Activated naive CD4-positive, alpha-beta T cell (primary cell): ENCODE measurements around the gene GCM1.

Source experiments
- DNase-seq, 4 experiments: peaks; one replicate each; lab custom pipeline; 2025; lab: John Stamatoyannopoulos, UW

GCM1 gene

DNA sequence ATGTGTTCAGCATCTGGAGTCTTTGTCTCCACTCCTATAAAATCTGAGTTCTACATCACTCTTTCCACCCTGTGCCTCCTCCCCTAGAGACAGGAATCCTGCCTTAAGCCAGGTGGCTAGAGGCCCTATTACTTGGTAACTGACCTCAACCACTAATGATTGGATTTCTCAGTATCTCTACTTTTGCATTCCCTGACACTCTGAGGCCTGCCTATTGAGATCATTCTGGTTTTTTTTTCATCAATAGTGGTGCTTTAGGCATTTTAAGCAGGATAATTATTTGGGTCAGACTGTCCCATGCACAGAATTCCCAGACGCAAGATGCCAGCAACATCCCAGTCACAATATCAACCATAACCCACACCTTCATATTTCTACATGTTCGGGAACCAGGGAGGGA, 3.9 kb upstream of the GCM1 start:
- DNase-seq: no peak

DNA sequence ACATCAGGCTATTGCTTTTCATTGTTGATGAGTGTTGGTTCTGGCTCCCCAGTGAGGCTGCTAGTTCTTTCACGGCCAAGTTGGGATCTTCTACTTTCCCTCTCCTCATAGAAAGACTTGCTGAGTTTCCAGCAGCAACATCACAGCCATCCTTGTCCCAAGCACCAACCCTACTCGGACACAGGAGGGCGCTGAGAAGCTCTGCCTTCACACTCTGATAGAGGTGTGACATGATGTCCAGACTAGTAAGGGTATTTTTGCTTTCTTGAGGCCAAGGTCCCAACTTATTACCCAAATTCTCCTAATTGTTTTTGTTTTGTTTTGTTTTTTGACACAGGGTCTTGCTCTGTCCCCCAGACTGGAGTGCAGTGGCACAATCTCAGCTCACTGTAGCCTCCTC, 3.0 kb upstream of the GCM1 start:
- no peak for DNase-seq

GRCh38 chr6:53144802-53145201, 3.8 kb downstream of the GCM1 start:
- no peak for DNase-seq

DNA sequence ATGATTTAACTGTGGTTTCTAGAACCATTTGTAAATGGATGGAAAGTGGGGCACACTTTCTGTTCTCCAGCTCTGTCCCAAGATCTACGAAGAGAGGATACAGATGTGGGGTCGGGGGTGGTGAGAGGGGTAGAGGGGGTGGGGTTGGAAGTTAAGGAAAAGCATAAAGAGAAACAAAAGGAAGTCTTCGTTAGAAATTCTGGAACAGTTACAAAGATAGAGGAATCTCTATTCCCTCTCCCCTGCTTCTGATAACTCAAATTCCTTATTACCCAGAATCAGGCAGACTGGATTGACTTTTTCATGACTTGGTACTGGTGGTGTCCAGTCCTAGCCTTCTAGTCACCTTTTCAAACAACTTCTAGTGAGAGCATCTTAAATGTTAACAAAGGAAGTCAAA, 4.9 kb downstream of the GCM1 start:
- DNase-seq: no peak

DNA sequence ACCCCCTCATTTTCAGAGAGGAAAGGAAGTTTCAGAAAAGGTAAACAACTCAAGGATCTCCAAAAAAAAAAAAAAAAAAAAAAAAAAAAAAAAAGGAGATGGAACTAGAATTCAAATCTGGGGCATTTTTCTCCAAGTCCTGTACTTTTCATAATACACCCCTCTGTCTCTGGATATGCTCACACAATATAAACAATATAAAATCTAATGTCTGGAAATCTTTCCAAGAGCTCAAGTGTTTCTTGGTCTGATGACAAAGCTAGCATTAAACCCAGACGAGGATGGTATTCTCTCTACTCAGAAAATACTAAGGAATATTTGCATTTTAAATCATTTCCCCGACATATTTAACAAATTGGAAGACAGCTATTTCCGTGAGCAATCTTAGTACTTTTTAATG, 5.8 kb downstream of the GCM1 start:
- no peak for DNase-seq

DNA sequence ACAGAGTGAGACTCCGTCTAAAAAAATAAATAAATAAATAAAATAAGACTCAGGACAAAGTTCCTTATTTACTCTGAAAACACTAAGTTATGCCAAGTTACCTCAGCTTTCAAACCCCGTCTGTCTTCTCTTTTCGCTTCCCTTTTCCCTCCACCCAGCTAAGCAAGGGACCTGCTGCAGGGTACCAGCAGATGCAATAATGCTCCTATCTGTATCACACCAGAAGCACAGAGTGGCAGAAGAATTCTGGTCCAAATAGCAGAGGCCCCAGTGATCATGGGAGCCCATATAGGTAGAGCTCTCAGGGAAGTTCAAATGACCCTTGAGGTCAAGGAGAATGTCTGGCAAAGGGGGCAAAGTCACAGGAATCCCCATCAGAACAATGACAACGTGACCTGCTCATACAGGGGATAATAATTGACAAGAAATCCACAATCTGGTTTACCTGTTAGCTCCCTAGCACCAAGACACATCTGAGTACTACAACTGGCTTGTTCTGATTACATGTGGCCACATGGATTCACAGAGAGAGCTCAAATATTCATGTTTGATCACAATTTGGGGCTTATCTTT, 8.7 kb downstream of the GCM1 start:
- no peak for DNase-seq

DNA sequence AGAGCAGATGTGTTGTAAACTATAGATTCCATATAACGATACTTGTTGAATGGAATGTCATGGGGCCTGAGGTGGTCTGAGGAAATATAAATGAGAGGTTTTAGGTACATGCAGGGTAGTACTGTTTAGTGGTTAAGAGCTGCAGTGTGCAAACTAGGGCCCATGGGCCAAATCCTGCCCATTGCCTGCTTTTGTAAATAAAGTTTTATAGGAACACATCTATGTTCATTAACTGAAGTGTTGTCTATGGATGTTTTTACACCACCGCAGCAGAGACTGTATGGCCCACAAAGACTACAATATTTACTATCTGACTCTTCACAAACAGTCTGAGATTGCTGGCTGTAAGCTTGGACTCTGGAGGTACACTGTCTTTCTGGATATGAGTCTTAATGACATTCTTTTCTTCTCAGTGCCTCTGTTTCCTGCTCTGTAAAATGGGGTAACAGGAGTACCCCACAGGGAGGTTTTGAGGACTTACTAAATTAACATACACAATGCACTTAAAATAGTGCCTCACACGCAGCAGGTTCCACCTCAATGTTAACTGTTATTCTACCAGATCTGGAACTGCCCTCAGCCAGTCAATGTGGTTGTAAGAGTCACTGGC, 12.5 kb downstream of the GCM1 start:
- DNase-seq: no peak

GRCh38 chr6:53134601-53135235, 13.9 kb downstream of the GCM1 start:
- DNase-seq: no peak

DNA sequence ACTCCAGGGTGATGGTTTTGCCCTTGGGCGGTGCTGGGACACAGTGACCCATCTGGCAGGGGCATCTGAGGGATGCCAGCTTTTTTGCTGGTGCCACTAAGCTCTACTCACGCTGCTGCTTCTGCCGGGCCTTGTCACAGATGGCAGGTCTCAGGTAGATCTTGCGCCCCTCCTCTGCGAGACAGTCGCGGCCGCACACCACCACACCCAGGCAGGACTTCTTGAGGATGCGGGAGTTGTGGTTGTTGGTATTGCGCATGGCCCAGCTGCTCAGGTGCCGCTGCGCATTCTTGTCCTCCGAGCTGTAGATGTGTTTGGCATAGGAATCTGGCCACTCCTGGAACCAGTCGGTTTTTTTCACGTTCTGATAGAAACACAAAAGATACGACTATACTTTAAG, 14.7 kb downstream of the GCM1 start:
- no peak for DNase-seq

DNA sequence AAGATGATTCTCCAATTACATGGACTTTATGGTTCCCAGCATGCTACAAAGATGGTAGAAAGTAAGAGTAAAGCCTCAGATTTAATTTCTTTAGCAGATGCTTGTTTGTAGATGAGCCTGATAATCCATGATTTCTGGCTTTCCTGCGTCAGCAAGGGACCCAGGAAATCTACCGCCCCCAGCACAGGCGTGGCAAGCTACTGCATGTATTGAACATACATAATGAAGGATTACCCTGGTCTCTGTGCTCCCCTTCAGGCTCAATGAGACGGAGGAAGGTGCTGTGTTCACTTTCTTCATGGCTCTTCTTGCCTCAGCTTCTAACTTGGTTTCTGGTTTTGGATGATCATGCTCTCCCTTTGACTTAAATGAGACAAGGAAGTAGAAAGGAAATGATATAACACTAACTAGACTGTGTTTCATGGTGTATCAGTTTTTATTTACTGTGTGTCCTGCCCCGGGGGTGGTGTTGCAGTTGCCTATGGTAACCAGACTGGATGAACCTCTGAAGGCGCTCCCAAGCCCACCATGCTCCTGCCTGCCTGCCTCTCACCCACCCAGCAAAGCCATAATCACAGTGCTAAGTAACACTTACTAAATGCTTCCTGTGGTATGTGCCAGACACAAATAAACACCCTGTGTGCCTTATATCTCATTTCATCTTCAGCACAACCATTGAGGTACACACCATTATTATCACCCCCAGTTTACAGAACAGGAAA, 17.9 kb downstream of the GCM1 start:
- DNase-seq: no peak

DNA sequence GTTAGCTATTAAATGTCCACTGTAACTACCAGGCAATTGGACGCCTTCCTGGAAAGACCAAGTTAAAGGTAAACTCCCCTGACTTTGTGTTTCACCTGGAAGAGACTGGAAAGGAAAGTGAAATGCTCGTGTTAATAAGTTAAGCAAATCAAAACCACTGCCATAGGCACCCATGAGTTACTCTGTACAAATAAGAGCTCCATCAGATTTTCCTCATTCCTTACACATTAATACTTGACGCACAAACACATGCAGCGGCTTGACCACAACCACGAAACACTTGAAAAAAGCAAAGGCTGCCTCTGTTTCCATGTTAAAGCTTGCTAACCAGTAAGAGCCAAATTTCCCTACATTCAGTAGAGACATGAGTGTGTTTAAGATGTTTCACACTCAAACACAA, 19.8 kb downstream of the GCM1 start:
- no peak for DNase-seq

GRCh38 chr6:53125276-53125675, 23.4 kb downstream of the GCM1 start:
- DNase-seq: no peak

- no peak for DNase-seq
Measured at GRCh38 chr6:53124131-53124800, 24.4 kb downstream of the GCM1 start.

DNA sequence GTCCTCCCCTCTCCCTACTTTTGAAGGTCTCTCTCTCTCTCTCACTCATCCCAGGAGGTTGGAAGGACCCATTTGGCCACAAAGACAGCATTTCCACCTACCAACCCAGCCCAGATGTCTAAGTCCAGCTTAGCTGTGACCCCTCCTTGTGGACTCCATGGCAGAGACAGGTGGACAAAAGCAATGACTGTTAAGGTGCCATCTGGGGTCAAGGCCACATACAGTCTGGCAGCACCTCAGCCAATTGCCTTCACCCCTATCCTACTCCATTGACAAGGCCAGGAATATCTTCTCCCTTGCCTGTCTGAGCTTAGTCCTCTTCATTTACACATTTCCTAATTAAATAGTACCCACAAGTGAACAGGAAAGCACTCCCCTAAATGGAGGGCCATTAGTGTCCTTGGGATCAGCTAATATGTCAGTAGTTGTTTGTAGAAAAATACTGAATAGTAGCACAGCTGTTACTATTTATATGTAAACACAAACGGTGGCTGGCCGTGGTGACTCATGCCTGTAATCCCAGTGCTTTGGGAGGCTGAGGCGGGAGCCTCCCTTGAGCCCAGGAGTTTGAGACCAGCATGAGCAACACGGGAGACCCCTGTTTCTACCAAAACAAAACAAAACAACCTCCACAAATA, 28.8 kb downstream of the GCM1 start:
- DNase-seq: no peak

DNA sequence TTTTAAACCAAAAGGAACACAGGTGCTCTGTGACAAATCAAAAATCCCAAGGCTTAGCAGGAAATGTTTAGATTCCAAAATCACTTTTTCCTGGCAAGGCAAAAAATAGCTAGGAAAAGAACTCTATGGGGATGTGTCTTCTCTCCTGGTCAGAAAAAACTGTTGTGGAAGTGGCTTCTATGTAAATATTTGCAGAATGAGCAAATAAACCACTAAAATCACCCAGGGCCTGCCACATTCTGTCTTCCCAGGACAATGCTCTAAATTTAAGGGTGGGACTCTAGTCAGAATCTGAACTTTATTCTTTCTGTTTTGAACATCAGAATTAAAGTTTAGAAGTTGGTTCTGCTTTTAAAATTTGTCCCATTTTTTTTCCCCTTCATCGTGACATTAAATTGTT, 29.3 kb downstream of the GCM1 start:
- no peak for DNase-seq

- DNase-seq: no peak
Measured at GRCh38 chr6:53115741-53116140, 32.9 kb downstream of the GCM1 start.

DNA sequence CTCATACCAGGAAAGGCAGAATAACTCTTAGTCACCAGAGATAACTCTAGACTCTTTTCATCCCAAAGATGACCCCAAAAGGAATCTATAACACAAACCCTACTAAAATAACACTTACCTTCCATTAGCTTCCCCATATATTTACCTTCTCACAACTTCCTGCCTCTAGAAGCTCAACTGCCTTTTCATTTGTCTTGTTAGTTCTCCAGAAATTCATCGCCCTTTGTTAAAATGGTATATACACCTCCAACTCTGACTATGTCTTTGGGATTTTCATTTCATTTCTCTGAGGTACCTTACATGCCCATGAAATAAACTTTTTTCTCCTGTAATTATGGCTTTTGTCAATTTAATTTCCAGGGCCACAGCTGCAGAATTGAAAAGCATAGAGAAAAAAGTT, 33.5 kb downstream of the GCM1 start:
- DNase-seq: no peak

DNA sequence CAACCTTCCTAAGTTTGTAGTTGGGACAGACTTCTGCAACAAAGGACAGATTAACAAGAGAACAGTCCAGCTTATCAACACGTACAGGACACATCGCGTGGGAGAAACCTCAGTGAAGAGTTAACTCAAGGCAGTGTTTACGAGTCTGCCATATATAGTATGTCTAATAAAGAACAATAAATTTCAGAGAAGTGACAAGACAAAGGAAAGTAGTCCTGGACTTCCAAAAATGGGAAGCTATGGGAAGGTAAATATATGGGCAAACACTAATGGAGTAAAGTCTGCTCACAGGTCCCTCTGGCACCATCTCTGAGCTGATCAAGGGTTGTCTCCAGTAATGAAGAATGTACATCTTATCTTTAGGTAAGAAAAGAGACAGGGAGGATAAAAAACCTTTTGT, 34.9 kb downstream of the GCM1 start:
- DNase-seq: no peak

- no peak for DNase-seq
Measured at GRCh38 chr6:53112871-53113270, 35.8 kb downstream of the GCM1 start.

DNA sequence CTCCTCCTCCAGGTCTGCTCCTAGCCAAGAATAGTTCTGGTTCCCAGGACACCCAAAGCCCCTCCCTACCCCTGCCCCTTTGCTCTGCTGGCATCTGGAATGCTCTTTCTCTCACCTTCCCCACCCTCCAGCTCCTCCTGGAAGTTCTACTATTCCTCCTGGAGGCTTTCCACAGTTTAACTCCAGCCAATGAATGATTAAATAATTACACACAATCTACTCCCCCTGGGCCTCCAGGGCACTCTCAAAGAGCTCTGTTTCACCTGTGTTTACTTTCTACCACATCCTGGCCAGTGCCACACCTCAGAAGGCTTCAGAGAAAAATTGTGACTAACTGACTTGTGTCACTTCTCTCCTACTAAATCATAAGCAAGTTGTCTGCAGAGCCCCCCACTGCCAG, 36.2 kb downstream of the GCM1 start:
- no peak for DNase-seq

DNA sequence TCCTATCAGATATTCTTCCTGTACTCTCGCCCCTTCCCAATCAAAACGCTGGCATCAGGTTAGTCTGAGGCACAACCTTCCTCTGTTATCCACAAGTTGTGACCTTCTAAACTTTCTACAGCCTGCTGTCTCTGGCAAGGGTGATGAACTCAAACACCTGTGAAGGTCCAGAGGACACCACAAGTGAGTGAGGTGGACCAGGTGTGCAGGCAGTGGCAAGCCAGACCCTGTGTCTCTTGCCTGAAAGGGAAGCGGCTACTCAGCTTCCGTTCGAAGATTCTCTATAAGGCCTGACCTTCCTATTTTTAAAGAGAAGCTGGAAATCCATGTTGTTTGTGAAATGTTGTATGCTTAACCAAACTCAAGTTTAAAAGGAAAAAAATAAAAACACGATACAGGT, 36.8 kb downstream of the GCM1 start:
- DNase-seq: no peak

GRCh38 chr6:53109612-53110011, 39.0 kb downstream of the GCM1 start:
- DNase-seq: no peak
